Hepatocyte (in vitro differentiated cells): ENCODE results near the gene BCL2.

Experiments
- CTCF ChIP-seq: fragments of 200-600 bp; sonication (generic); IDR thresholded peaks from 2 replicates; pipeline ENCODE4 v1.5.1; 2016; ENCODE audit warnings: antibody characterized with exemption, mild to moderate bottlenecking; ENCODE audit not compliant: poor library complexity
- EZH2phosphoT487 ChIP-seq: fragments of 200-600 bp; sonication (generic); IDR thresholded peaks from one replicate; pipeline ENCODE4 v1.6.1; 2018; ENCODE audit warnings: antibody characterized with exemption, mild to moderate bottlenecking, low read depth, moderate library complexity; ENCODE audit not compliant: unreplicated experiment, severe bottlenecking

DNA sequence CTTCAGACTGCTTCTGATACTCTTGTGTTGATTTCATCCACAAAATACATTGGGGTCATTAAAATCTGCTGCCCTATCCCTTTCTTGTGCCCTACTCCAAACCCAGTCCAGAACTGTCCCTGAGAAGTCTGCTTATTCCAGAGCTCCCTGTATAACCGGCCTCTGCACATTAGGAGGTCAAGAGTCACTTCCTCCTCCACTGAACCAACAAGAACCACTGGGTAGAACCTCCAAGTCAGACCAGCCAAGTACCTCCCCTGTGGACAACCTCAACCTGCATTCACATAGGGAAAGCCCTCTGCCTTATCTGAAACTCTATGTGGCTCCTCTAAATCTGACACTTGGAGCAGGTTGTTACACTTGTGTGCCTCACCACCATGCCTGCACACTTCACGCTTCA is 25.3 kb upstream of the BCL2 start:
- TF ChIP-seq CTCF (no peak), EZH2phosphoT487 (no peak)
